HG02885 (cell line): ENCODE data around the gene PTPRG.
A peak's percentile ranks its signal among the peaks of the same experiment; 100 is the strongest.

Experiments
- ATAC-seq: cut with Tn5 transposase; IDR thresholded peaks from one replicate; pipeline ENCODE4 v1.9.1; 2021; ENCODE audit warnings: mild to moderate bottlenecking; ENCODE audit not compliant: unreplicated experiment, poor library complexity

Gene PTPRG

DNA sequence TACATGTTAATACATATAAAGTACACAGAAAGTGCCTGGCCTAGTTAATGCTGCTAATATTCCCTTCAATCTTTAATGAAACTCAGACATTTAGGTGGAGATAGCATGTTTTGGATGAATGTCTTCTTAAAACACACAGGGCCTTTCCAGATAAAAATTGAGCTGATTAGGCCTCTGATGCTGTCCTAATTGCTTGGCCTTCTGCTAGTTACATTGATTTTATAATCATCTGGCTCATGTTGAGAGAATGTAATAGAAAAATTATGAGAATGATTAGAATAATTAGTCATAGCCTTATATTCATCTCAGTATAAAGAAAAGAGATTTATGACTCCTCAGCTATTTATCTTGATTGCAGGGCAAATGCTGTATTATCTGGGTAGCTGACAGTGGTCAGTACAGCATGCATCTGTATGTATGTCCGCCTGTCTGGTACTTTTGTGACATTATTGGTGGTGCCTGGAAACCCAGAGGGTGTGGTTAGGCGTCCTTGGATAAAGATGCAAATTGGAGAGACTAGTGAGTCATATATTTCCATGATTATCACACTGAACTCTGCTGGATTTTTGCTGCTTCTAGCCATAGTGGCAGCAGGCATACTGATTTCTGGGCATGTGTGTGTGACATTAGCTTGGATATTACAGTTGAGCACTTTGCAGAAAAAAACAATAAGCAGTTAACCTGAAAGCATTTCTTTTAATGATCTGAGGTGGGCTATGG is 691.2 kb downstream of the PTPRG start:
- no peak for ATAC-seq

DNA sequence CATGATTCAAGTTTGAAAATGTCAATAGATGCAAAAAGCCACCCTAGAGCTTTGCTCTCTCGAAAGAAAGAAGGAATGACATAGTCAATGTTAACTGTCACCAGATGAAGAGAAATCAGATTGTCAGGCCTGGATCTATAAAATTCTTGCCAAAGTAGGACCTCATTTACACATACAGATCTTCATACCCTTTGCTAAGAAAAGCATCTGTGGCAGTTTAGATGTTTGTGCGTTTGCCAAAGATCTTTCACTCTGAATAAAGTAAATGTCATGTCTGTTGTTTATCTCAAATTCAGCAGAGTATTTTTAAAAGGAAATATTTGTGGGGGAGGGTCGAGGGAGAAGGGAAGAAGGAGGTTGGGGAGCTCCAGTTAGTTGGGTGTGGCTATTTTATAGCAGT is 692.6 kb downstream of the PTPRG start:
- no peak for ATAC-seq

DNA sequence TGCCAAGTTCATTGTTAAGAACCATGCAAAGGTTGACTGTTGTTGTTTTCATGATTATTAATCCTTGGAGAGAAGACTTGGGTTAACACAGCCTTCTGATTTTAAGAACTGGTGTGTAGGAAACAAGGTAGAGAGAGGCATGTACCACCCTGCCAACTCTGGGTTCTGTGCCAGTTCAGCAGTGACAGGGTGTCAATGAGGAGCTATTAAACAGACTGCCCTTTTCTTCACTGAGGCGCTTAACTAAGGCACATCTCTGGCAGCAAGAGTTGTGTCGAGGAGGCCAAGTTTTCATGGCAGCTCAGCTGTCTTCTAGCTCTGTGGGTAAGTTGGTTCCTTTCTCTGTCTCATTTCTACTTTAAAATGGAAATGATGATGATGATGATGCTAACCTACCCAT is 694.4 kb downstream of the PTPRG start:
- ATAC-seq: no peak

DNA sequence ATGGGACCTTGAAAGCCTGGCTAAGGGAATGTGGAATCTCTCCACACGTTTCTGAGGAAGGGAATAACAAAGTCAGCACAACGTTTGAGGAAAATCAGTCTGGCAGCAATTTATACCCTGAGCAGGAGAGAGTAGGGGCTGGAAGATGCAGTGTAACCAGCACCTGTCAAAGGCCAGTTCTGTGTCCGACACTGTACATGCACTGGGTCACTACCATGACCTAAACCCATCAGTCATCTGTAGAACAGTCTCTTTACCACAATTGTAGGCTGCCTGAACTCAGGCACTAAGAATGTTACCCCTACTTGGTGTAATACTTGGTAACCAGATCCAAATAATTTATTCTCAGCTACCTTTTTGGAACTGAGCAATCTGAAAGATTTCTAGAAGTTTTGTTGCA is 698.6 kb downstream of the PTPRG start:
- ATAC-seq: no peak

- no peak for ATAC-seq
Measured at GRCh38 chr3:62260655-62261054, 699.3 kb downstream of the PTPRG start.

DNA sequence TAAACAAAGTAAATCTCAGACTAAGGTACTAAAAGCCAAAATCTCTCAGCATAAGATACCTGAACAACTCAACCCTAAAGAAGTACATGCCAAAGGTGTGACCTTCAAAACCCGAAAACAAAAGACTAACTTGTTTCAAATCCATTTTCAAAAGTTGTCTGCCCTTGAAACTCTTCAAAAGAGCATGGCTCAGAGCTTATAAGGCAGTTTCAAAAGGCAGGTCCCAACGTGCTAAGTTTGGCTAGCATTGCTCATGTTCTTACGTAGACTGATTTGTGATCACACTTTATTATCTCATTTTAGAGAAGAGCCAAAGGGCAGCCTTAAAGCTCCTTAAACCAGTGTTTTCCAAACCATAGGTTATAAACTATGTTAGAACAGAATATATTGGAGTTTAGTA is 699.8 kb downstream of the PTPRG start:
- ATAC-seq: no peak

DNA sequence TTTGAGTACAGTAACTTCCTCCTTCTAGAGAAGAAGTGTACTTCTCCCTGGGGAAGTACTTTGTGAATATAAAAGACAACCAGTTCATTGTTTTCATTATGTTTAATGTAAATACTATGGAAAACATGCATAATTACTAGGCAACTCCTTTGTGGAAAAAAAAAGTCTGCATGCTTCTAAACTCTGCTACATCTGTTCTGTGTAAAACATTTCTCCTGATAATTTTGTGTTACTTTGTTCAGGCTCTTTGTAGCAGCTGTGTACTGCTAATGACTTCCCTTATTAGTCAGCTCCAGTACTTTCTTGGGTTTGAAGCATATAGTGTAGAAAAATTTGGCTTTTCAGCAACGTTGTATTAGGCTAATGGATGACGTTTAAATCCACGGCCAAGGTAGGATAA is 700.4 kb downstream of the PTPRG start:
- no peak for ATAC-seq

DNA sequence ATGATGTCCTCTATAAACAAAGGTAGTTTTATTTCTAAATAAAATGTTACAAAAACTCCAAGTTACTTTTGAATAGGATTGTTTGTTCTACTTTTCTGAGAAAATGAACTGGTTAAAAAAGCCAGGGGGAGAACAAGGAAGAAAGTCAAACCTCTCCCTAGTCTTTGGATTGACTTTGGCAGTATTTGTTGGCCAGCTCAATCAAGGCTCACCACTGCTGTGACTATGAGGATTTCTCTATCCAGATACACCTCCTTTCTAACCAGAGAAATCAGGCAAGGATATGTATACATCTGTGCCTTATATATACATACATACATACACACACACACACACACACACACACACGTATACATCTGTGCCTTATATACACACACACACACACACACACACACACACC is 704.2 kb downstream of the PTPRG start:
- no peak for ATAC-seq

DNA sequence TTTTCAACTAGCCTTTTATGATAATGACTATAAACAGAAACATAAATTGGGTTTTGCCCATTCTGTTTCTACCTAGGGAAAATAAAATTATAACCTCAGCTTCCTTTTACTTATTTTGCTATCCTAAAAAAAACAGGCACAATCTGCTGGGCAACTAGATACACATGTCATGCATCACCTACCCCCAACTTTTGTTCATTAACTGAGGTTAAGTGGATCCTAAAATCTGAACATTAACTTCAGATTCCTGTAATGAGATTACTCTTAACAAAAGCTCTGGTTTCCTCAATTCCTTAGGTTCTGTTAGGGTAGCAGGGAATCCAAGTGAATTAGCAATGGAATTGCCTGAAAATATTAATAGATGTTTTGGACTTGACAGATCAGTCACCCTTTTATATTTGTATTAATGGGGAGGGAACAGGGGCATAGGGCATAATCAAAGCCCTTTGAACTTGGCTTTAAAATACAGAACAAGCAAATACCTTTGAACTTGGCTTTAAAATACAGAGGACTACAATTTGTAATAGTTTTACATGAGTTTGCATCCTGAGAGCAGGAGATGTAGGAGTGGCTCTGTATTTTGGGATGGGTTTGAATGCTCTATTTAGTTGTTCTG is 705.4 kb downstream of the PTPRG start:
- no peak for ATAC-seq

GRCh38 chr3:62276658-62277180 is 715.3 kb downstream of the PTPRG start:
- no peak for ATAC-seq

GRCh38 chr3:62277450-62277849 is 716.1 kb downstream of the PTPRG start:
- ATAC-seq: no peak

- no peak for ATAC-seq
Measured at GRCh38 chr3:62277986-62278385, 716.6 kb downstream of the PTPRG start.

DNA sequence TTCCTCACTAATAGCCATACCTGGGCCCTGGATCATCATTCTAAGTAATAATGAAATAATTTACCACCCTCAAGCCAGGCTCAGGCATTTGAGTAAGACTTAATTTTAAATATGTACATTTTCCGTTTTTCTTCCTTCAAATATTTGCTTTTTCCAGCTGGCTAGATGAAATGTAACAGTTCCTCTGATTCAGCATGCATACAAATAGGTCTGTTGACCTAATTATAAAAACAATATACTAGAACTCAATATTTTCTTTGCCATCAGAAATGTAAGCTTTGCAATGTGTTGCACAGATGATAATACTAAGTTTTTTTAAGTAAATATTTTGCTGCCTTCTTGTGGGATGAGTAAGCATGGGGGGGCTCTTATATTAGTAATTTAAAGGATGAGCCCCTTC is 720.4 kb downstream of the PTPRG start:
- ATAC-seq: no peak

- peak; percentile 52 for ATAC-seq
Measured at GRCh38 chr3:62284442-62284841, 723.1 kb downstream of the PTPRG start.

GRCh38 chr3:62287392-62287927 is 726.1 kb downstream of the PTPRG start:
- no peak for ATAC-seq

DNA sequence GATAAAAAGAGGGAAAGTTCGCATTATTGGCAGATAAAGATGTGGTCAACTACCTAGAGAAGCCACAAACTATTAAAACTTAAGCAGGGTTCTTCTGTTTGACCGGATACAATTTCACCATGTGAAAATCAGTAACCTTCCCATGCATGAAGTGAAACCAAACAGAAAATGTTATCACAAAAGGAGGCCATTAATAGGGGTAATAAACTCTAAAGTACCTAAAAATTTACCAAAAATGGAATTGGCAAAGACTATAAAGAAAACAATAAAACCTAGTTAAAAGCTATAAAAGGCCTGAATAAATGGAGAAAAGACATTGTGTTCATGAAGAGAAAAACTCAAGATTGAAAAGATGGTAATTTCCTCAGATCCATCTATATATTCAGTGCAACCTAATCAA is 728.6 kb downstream of the PTPRG start:
- no peak for ATAC-seq

DNA sequence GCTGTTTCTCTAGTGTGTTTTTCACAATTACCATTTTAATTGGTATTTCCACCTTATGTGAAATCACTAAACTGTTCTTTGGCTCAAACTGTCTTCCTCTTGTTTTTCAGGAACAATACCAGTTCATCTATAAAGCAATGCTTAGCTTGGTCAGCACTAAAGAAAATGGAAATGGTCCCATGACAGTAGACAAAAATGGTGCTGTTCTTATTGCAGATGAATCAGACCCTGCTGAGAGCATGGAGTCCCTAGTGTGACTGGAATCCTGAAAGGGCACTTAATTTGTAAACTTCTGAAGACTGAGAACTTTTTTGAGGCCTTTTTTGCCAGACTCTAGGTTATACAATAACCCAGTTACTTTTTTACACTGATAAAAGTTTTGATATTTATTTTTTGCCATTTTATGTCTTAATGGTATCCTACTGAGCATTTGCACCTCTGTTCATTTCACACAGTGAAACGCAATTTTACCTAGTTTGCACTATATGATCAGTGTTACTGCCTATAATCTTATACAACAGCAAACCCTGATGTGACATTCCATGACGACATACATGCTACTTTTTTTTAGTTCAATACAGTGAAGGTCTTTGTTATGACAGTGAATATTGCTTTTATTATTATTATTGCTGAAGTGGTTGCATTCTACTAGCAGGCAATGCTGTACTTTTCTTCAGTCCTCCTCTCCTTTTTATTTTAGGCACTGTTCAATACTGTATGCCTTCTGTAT is 731.8 kb downstream of the PTPRG start:
- ATAC-seq: no peak

- no peak for ATAC-seq
Measured at GRCh38 chr3:62295571-62295970, 734.2 kb downstream of the PTPRG start.

- no peak for ATAC-seq
Measured at GRCh38 chr3:62300617-62301016, 739.2 kb downstream of the PTPRG start.

DNA sequence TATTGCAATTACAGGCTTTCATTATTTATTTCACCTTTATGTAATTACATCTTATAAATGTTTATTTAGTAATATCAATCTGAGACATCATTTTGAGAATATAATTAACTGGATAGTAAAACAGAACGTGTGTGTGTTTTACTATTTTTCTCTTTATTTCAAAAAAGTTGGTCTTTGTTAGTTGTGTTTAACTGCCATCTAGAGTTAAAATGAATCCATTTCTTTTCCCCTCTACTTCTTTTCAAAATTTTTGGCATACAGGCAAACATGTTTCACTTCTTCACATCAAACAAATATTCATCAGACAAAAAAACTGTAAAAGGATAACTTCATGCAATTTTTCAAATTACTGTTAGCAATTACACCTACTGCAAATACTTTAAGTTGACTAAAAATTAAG is 750.8 kb downstream of the PTPRG start:
- ATAC-seq: no peak

- ATAC-seq: no peak
Measured at GRCh38 chr3:62316525-62316924, 755.2 kb downstream of the PTPRG start.
